ENCODE data around the gene NEB.
"Not testable (repeated sequence)": the region's sequence is repeated elsewhere in the genome, so short reads cannot be mapped to it uniquely, and the experiment has no call there.

Gene NEB

GRCh38 chr2:151649966-151650365, 84.3 kb downstream of the NEB start:
- DNase-seq: no peak

- DNase-seq: no peak
Measured at GRCh38 chr2:151649400-151649799, 84.9 kb downstream of the NEB start.

GRCh38 chr2:151646512-151646911, 87.8 kb downstream of the NEB start:
- not testable (repeated sequence) for DNase-seq

GRCh38 chr2:151644580-151644979, 89.7 kb downstream of the NEB start:
- no peak for DNase-seq

- DNase-seq: not testable (repeated sequence)
Measured at GRCh38 chr2:151641895-151642294, 92.4 kb downstream of the NEB start.

- no peak for DNase-seq
Measured at GRCh38 chr2:151640087-151640486, 94.2 kb downstream of the NEB start.

GRCh38 chr2:151638990-151639389, 95.3 kb downstream of the NEB start:
- no peak for DNase-seq

GRCh38 chr2:151638191-151638933, 95.9 kb downstream of the NEB start:
- peak; percentile 21 for DNase-seq

GRCh38 chr2:151637271-151637781, 97.0 kb downstream of the NEB start:
- peak; percentile 42 for DNase-seq

- no peak for DNase-seq
Measured at GRCh38 chr2:151634736-151635467, 99.4 kb downstream of the NEB start.

GRCh38 chr2:151632993-151633565, 101.2 kb downstream of the NEB start:
- DNase-seq: no peak

GRCh38 chr2:151630372-151630771, 103.9 kb downstream of the NEB start:
- no peak for DNase-seq

- DNase-seq: no peak
Measured at GRCh38 chr2:151627353-151627752, 106.9 kb downstream of the NEB start.

GRCh38 chr2:151624271-151624670, 110.0 kb downstream of the NEB start:
- DNase-seq: no peak

GRCh38 chr2:151623631-151624030, 110.6 kb downstream of the NEB start:
- DNase-seq: no peak

- DNase-seq: no peak
Measured at GRCh38 chr2:151620761-151621160, 113.5 kb downstream of the NEB start.

- peak; percentile 34 for DNase-seq
Measured at GRCh38 chr2:151619337-151619989, 114.8 kb downstream of the NEB start.

GRCh38 chr2:151616760-151617339, 117.4 kb downstream of the NEB start:
- DNase-seq: no peak

GRCh38 chr2:151614606-151615306, 119.5 kb downstream of the NEB start:
- DNase-seq: no peak

GRCh38 chr2:151614159-151614558, 120.1 kb downstream of the NEB start:
- DNase-seq: no peak

- no peak for DNase-seq
Measured at GRCh38 chr2:151611351-151611750, 122.9 kb downstream of the NEB start.

GRCh38 chr2:151610310-151610709, 124.0 kb downstream of the NEB start:
- DNase-seq: no peak

Measured in femur (tissue), 1 donor.